ENCODE measurements around the gene MYOF. TPM values are rescaled to one million over a fixed set of nuclear protein-coding genes. Genes with fewer than 3 reads are reported as not detected.

Gene MYOF
- total RNA-seq, 1 donor from 2014 or later, result 68.2 TPM

DNA sequence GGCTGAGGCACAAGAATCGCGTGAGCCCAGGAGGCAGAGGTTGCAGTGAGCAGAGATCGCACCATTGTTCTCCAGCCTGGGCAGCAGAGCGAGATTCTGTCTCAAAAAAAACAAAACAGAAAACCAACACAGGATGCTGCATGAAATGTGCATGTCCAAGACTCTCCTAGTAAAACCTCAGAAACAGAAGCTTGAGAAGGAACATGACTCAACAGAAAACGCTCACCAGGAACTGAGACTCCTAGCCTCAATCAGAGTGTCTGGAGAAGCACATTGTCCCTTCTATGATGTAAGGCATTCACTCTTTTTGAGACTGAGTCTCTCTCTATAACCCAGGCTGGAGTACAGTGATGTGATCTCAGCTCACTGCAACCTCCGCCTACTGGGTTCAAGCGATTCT is 168.3 kb downstream of the MYOF start:
- TF ChIP-seq, protein P1, sequence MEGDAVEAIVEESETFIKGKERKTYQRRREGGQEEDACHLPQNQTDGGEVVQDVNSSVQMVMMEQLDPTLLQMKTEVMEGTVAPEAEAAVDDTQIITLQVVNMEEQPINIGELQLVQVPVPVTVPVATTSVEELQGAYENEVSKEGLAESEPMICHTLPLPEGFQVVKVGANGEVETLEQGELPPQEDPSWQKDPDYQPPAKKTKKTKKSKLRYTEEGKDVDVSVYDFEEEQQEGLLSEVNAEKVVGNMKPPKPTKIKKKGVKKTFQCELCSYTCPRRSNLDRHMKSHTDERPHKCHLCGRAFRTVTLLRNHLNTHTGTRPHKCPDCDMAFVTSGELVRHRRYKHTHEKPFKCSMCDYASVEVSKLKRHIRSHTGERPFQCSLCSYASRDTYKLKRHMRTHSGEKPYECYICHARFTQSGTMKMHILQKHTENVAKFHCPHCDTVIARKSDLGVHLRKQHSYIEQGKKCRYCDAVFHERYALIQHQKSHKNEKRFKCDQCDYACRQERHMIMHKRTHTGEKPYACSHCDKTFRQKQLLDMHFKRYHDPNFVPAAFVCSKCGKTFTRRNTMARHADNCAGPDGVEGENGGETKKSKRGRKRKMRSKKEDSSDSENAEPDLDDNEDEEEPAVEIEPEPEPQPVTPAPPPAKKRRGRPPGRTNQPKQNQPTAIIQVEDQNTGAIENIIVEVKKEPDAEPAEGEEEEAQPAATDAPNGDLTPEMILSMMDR (IDR thresholded peaks at IDR 0.05), result no peak
- no peaks in the 10 kb centered on the region for H3K4me1 ChIP-seq
- no peak for DNase-seq (ENCODE audit: low spot score in 2 of 2)
- no peaks in the 10 kb centered on the region for H3K27me3 ChIP-seq
- H3K4me3 ChIP-seq, result no peak overlapping the region
- H3K9me3 ChIP-seq, result no peaks in the 10 kb centered on the region
- peaks cover 79 to 97% of the 10 kb centered on the region in 2 donors for H3K36me3 ChIP-seq
- H3K27ac ChIP-seq, result no peak overlapping the region
- intact Hi-C loops (cut with DNase I), result no loop called here

DNA sequence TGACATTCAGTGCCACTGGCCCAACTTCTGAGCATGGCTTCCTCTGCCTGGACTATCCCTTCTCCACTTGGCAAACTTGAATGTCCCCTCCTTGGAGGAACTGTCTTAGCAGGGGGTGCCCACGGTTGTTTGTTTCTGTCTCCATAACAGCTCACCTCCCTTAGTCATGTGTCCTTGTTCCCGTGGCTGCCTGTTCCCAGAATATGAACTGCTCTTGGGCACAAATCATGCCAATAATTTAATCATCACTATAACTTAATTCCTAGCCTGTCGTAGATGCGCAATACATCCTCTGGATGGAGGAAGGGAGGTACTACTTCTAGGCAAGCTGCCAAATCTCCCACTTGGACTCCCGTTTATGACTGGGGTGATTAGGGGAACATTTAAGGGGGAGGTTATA is 173.1 kb downstream of the MYOF start:
- TF ChIP-seq, protein P1 (IDR thresholded peaks at IDR 0.05), result no peak
- Histone ChIP-seq H3K27me3 (no peaks in the 10 kb centered on the region), H3K27ac (no peak overlapping the region), H3K9me3 (no peaks in the 10 kb centered on the region), H3K36me3 (peaks cover 52 to 88% of the 10 kb centered on the region in 2 donors), H3K4me1 (no peaks in the 10 kb centered on the region), H3K4me3 (no peak overlapping the region)
- DNase-seq (ENCODE audit: low spot score in 2 of 2), result no peak
- intact Hi-C loops (cut with DNase I), result no loop called here

DNA sequence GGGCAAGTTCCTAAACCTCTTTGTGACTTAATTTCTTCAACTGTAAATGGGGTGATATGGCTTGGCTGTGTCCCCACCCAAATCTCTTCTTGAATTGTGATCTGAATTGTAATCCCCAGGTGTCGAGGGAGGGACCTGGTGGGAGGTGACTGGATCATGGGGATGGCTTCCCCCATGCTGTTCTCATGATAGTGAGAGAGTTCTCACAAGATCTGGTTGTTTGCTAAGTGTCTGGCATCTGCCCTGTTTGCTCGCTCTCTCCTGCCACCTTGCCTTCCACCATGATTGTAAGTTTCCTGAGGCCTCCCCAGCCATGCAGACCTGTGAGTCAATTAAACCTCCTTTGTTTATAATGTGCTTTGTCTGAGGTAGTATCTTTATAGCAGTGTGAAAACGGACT is 177.0 kb downstream of the MYOF start:
- H3K4me1 ChIP-seq, result no peaks in the 10 kb centered on the region
- no peaks in the 10 kb centered on the region for H3K9me3 ChIP-seq
- no peak for DNase-seq (ENCODE audit: low spot score in 2 of 2)
- H3K27ac ChIP-seq, result no peak overlapping the region
- peaks cover 25 to 50% of the 10 kb centered on the region in 2 donors for H3K36me3 ChIP-seq
- H3K4me3 ChIP-seq, result no peak overlapping the region
- intact Hi-C loops (cut with DNase I), result no loop called here
- TF ChIP-seq, protein P1 (IDR thresholded peaks at IDR 0.05), result no peak
- no peaks in the 10 kb centered on the region for H3K27me3 ChIP-seq

DNA sequence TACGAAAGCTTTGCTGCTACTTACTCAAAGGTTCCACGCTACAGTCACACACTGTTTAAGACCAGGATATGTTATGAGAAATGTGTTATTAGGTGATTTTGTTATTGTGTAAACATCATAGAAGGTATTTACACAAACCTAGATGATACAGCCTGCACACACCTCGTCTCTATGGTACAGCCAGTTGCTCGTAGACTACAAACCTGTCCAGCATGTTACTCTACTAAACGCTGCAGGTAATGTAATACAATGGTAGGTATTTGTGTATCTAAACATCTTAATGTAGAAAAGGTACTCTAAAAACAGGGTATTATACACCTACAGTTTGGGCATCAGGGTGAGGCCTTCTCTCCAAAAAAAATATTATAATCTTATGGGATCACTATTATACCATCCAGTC is 181.2 kb downstream of the MYOF start:
- Histone ChIP-seq H3K4me1 (no peaks in the 10 kb centered on the region), H3K9me3 (no peaks in the 10 kb centered on the region), H3K36me3 (peaks cover 4 to 9% of the 10 kb centered on the region in 2 donors), H3K27ac (no peak overlapping the region), H3K27me3 (no peaks in the 10 kb centered on the region), H3K4me3 (no peak overlapping the region)
- DNase-seq (ENCODE audit: low spot score in 2 of 2), result no peak
- TF ChIP-seq, protein P1 (IDR thresholded peaks at IDR 0.05), result no peak
- intact Hi-C loops (cut with DNase I), result no loop called here

DNA sequence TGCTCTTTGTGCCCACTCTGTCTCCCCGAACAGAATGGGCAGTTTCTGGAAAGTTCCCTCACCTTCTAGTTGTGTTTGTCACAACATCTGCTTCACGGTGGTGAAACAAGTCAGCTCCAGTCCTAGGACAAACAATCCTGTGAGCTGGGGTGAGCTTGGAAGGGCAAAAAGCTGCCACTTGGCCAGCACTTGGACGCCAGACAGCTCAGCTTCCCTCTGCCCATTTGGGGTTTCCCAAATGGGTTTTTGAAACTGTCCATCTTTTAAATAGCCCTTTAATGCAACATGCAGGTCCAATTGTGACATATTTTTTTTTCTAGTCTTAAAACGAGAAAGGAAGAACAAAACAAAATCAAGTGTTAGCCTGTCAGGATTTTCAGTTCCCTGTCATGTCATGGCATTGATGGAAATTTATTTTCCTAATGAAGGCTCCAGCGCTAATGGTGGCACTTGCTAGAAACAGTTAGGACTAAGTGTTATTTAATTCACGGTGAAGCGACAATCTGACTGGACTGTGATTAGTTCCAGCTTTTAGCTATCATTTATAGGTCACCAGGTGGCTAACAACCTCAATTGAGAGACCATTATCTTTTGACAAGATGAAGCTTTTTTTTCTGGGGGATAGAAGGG is 181.7 kb downstream of the MYOF start:
- TF ChIP-seq, protein P1 (IDR thresholded peaks at IDR 0.05), result no peak
- Histone ChIP-seq H3K27me3 (no peaks in the 10 kb centered on the region), H3K27ac (no peak overlapping the region), H3K36me3 (peaks cover 4 to 6% of the 10 kb centered on the region in 2 donors), H3K4me3 (no peak overlapping the region), H3K4me1 (no peaks in the 10 kb centered on the region), H3K9me3 (no peaks in the 10 kb centered on the region)
- DNase-seq (ENCODE audit: low spot score in 2 of 2), result no peak
- intact Hi-C loops (cut with DNase I), result no loop called here
